Right lobe of liver (tissue), 6 donors: Measurements from ENCODE around the gene AOAH. TPM values are rescaled to one million over a fixed set of nuclear protein-coding genes. Genes with fewer than 3 reads are reported as not detected.

Experiments
- ATAC-seq, 4 donors: fragments of 200-7000 bp; cut with Tn5 transposase; one replicate each; pipeline ENCODE4 v1.9.1; 2020; ENCODE audit warnings: mild to moderate bottlenecking in 4 of 4, moderate library complexity in 4 of 4
- DNase-seq, 3 donors: peaks; one replicate each; pipeline ENCODE4 v3.0.0-alpha.2; 2020
- H3K27ac ChIP-seq, 3 donors: fragments of 200-600 bp; one replicate each; pipeline ENCODE4 v1.8.0; 2022
- H3K27me3 ChIP-seq, 2 donors: fragments of 200-600 bp; one replicate each; pipeline ENCODE4 v1.8.0; 2022
- H3K36me3 ChIP-seq, 4 donors: fragments of 200-600 bp; sonication (generic) in 1 of 4; one replicate each; pipeline versions ENCODE4 v1.5.1 to v1.8.0; 2017 to 2022; ENCODE audit warnings: control low read depth in 1 of 4
- H3K4me1 ChIP-seq, 4 donors: fragments of 200-600 bp; sonication (generic) in 1 of 4; one replicate each; pipeline versions ENCODE4 v1.5.1 to v1.8.0; 2017 to 2022; ENCODE audit warnings: control low read depth in 1 of 4
- H3K4me3 ChIP-seq, 3 donors: fragments of 200-600 bp; one replicate each; pipeline ENCODE4 v1.8.0; 2022
- H3K9me3 ChIP-seq, 4 donors: fragments of 200-600 bp; sonication (generic) in 1 of 4; one replicate each; pipeline versions ENCODE4 v1.5.1 to v1.8.0; 2017 to 2022; ENCODE audit warnings: control low read depth in 1 of 4
- CTCF ChIP-seq, 4 donors: fragments of 200-600 bp in 3 of 4; fragments of 450-650 bp in 1 of 4; IDR thresholded peaks; one replicate each; pipeline versions ENCODE4 v1.5.1 to v1.8.0; 2016 to 2022; ENCODE audit warnings: antibody characterized with exemption in 4 of 4, mild to moderate bottlenecking in 2 of 4
- POLR2A ChIP-seq: fragments of 450-650 bp; IDR thresholded peaks from one replicate; pipeline ENCODE4 v1.6.1; 2017; ENCODE audit warnings: antibody characterized with exemption, mild to moderate bottlenecking
- WGBS: methylation state at CpG from one replicate; pipeline ENCODE4 v1.1.6; 2018; ENCODE audit warnings: low coverage, low lambda C conversion rate; ENCODE audit not compliant: insufficient coverage; ENCODE audit errors: missing lambda C conversion rate; 5-methylcytosine and 5-hydroxymethylcytosine counted together
- intact Hi-C, 2 donors: fragments of 100-400 bp; cut with DNase I; formaldehyde crosslinking; loops; one replicate each; pipeline versions ENCODE4 v1.11.2 to v1.14.1; 2022
- total RNA-seq, 6 experiments: library from RNA; depleted of rRNA in 2 of 6; stranded (reverse); fragments of >200 nt in 2 of 6; fragmentation: NEBNext Ultra II Directional in 3 of 6; extraction: Animal tissue kit (Norgen Biotek cat#: 25700) in 3 of 6; gene quantifications; one replicate each; pipeline versions ENCODE4 v1.1.0 to v1.2.4, GENCODE V29; 2016 to 2023
- donor health status: DM: no; HTN: yes; CAD: no.
- donor health status: DM: no; HTN: no; CAD: no.
- donor health status: DM: no; HTN: no; CAD: no.
- donor health status: DM: no; HTN: yes; CAD: no.
- donor health status: DM: no; HTN: yes; CAD: no.

The AOAH gene
- total RNA-seq, 6 experiments from 2014 or later, result 2.9 to 11.3 (median 6.4) TPM

GRCh38 chr7:36546331-36546730 is 178.0 kb downstream of the AOAH start:
- intact Hi-C loops, result no loop called here

GRCh38 chr7:36545291-36545690 is 179.0 kb downstream of the AOAH start:
- H3K36me3 ChIP-seq, result no peaks in the 10 kb centered on the region
- WGBS, result 44% methylated on average over 2 of the region's 2 CpGs
- no peaks in the 10 kb centered on the region for H3K9me3 ChIP-seq
- DNase-seq (no peak), ATAC-seq (no peak)
- H3K27ac ChIP-seq, result no peak overlapping the region
- no peaks in the 10 kb centered on the region for H3K4me1 ChIP-seq
- no peak overlapping the region for H3K4me3 ChIP-seq
- no peak for TF ChIP-seq CTCF (IDR thresholded peaks at IDR 0.05)
- no peak for TF ChIP-seq POLR2A
- intact Hi-C loops, result no loop called here
- H3K27me3 ChIP-seq, result no peaks in the 10 kb centered on the region

More at GRCh38 chr7:36546331-36546730, 178.0 kb downstream of the AOAH start:
- Histone ChIP-seq H3K4me3 (no peak overlapping the region), H3K4me1 (no peaks in the 10 kb centered on the region), H3K9me3 (no peaks in the 10 kb centered on the region), H3K27ac (no peak overlapping the region), H3K27me3 (no peaks in the 10 kb centered on the region), H3K36me3 (no peaks in the 10 kb centered on the region)
- WGBS, result 31% methylated on average over 1 of the region's 1 CpG
- ATAC-seq, result no peak
- TF ChIP-seq POLR2A, result no peak
- no peak for TF ChIP-seq CTCF (IDR thresholded peaks at IDR 0.05)
- DNase-seq, result no peak

- intact Hi-C loops, result no loop called here
- TF ChIP-seq POLR2A (no peak), CTCF (IDR thresholded peaks at IDR 0.05) (no peak)
- no peaks in the 10 kb centered on the region for H3K4me1 ChIP-seq
- no peaks in the 10 kb centered on the region for H3K27me3 ChIP-seq
- no peak overlapping the region for H3K4me3 ChIP-seq
- H3K36me3 ChIP-seq, result no peaks in the 10 kb centered on the region
- H3K27ac ChIP-seq, result no peak overlapping the region
- H3K9me3 ChIP-seq, result no peaks in the 10 kb centered on the region
- WGBS, result 76% methylated on average over 7 of the region's 7 CpGs
- ATAC-seq (no peak), DNase-seq (no peak)
These were observed 186.2 kb downstream of the AOAH start for GRCh38 chr7:36538126-36538525.

GRCh38 chr7:36535866-36536664 is 188.2 kb downstream of the AOAH start:
- Histone ChIP-seq H3K27me3 (no peaks in the 10 kb centered on the region), H3K9me3 (no peaks in the 10 kb centered on the region), H3K4me1 (no peaks in the 10 kb centered on the region), H3K36me3 (no peaks in the 10 kb centered on the region), H3K27ac (no peak overlapping the region), H3K4me3 (no peak overlapping the region)
- no peak for TF ChIP-seq CTCF (IDR thresholded peaks at IDR 0.05)
- TF ChIP-seq POLR2A, result no peak
- WGBS, result 90% methylated on average over 3 of the region's 9 CpGs
- ATAC-seq, result no peak
- intact Hi-C loops, result no loop called here
- DNase-seq, result no peak
